ENCODE results near the gene APPBP2. TPM values are rescaled to one million over a fixed set of nuclear protein-coding genes. Genes with fewer than 3 reads are reported as not detected.

Gene APPBP2
- total RNA-seq, 3 donors from 2014 or later (not counting 1 experiment from before 2014, with no cell fraction given), result 18.2 to 23.2 (median 23.0) TPM

DNA sequence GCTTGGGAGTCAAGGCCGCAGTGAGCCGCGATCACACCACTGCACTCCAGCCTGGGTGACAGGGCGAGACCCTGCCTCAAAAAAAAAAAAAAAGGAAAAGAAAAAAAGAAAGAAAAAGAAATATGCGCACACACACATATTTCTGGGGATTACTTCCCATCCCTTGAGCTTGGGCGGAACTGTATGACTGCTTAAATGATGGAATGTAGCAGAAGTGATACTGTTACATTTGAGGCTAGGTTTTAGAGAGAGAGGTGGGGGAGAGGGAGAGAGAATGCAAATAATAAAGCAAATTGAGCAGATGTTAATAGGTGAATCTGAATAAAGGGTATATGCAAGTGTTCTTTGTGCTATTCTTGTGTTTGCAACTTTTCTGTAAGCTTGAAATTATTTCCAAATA, 122.1 kb downstream of the APPBP2 start:
- TF ChIP-seq, protein P1, sequence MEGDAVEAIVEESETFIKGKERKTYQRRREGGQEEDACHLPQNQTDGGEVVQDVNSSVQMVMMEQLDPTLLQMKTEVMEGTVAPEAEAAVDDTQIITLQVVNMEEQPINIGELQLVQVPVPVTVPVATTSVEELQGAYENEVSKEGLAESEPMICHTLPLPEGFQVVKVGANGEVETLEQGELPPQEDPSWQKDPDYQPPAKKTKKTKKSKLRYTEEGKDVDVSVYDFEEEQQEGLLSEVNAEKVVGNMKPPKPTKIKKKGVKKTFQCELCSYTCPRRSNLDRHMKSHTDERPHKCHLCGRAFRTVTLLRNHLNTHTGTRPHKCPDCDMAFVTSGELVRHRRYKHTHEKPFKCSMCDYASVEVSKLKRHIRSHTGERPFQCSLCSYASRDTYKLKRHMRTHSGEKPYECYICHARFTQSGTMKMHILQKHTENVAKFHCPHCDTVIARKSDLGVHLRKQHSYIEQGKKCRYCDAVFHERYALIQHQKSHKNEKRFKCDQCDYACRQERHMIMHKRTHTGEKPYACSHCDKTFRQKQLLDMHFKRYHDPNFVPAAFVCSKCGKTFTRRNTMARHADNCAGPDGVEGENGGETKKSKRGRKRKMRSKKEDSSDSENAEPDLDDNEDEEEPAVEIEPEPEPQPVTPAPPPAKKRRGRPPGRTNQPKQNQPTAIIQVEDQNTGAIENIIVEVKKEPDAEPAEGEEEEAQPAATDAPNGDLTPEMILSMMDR (IDR thresholded peaks at IDR 0.05), result no peak
- no peaks in the 10 kb centered on the region for H3K9me3 Mint-ChIP-seq
- Histone ChIP-seq H3K27me3 (ENCODE audit: control insufficient read depth, insufficient read depth, low read length) (no peaks in the 10 kb centered on the region), H3K36me3 (ENCODE audit: control insufficient read depth, insufficient read depth, low read length) (no peaks in the 10 kb centered on the region), H3K4me3 (ENCODE audit: low read length) (no peak overlapping the region), H3K27ac (ENCODE audit: low read length) (no peak overlapping the region), H3K4me1 (ENCODE audit: control insufficient read depth, insufficient read depth, low read length) (no peaks in the 10 kb centered on the region), H3K9me3 (ENCODE audit: control insufficient read depth, insufficient read depth, low read length) (no peaks in the 10 kb centered on the region)
- no peaks in the 10 kb centered on the region for H3K36me3 Mint-ChIP-seq
- H3K27me3 Mint-ChIP-seq (ENCODE audit: low read depth in 2 of 2), result peaks cover 0 to 6% of the 10 kb centered on the region in 2 donors
- H3K4me3 Mint-ChIP-seq, result no peak overlapping the region
- WGBS (ENCODE audit: insufficient coverage), result 94% methylated on average over 6 of the region's 6 CpGs
- DNase-seq (no peak), ATAC-seq (no peak)
- no peaks in the 10 kb centered on the region for H3K4me1 Mint-ChIP-seq
- intact Hi-C loops (cut with micrococcal nuclease), result no loop called here
- no peak overlapping the region for H3K27ac Mint-ChIP-seq

DNA sequence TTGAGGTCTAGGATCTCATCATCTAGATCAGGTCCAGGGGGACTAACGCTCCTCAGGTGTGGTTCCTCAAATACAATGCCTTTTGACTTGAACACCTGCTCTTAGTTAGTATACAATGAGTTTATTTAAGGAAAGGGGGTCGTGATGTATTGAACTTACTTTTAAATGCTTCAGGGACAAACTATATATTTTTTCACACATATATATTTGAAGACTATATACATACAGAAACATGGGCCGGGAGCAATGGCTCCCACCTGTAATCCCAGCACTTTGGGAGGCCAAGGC, 122.6 kb downstream of the APPBP2 start:
- TF ChIP-seq, protein P1 (IDR thresholded peaks at IDR 0.05), result no peak
- Histone ChIP-seq H3K4me3 (ENCODE audit: low read length) (no peak overlapping the region), H3K27ac (ENCODE audit: low read length) (no peak overlapping the region), H3K9me3 (ENCODE audit: control insufficient read depth, insufficient read depth, low read length) (no peaks in the 10 kb centered on the region), H3K27me3 (ENCODE audit: control insufficient read depth, insufficient read depth, low read length) (no peaks in the 10 kb centered on the region), H3K4me1 (ENCODE audit: control insufficient read depth, insufficient read depth, low read length) (peaks cover 3% of the 10 kb centered on the region), H3K36me3 (ENCODE audit: control insufficient read depth, insufficient read depth, low read length) (no peaks in the 10 kb centered on the region)
- Mint-ChIP-seq H3K9me3 (no peaks in the 10 kb centered on the region), H3K4me3 (no peak overlapping the region), H3K27me3 (ENCODE audit: low read depth in 2 of 2) (peaks cover 0 to 6% of the 10 kb centered on the region in 2 donors), H3K27ac (no peak overlapping the region), H3K36me3 (no peaks in the 10 kb centered on the region), H3K4me1 (peaks cover 2% of the 10 kb centered on the region in 2 donors)
- 88% methylated on average over 2 of the region's 3 CpGs for WGBS (ENCODE audit: insufficient coverage)
- DNase-seq (no peak), ATAC-seq (no peak)
- intact Hi-C loops (cut with micrococcal nuclease), result no loop called here

- Mint-ChIP-seq H3K9me3 (no peaks in the 10 kb centered on the region), H3K4me1 (peaks cover 6 to 7% of the 10 kb centered on the region in 2 donors), H3K36me3 (no peaks in the 10 kb centered on the region), H3K4me3 (no peak overlapping the region), H3K27me3 (ENCODE audit: low read depth in 2 of 2) (peaks cover 0 to 2% of the 10 kb centered on the region in 2 donors), H3K27ac (no peak overlapping the region)
- H3K4me3 ChIP-seq (ENCODE audit: low read length), result no peak overlapping the region
- DNase-seq (no peak), ATAC-seq (no peak)
- intact Hi-C loops (cut with micrococcal nuclease), result no loop called here
- H3K9me3 ChIP-seq (ENCODE audit: control insufficient read depth, insufficient read depth, low read length), result no peaks in the 10 kb centered on the region
- H3K4me1 ChIP-seq (ENCODE audit: control insufficient read depth, insufficient read depth, low read length), result peaks cover 12% of the 10 kb centered on the region
- no peak overlapping the region for H3K27ac ChIP-seq (ENCODE audit: low read length)
- no peaks in the 10 kb centered on the region for H3K27me3 ChIP-seq (ENCODE audit: control insufficient read depth, insufficient read depth, low read length)
- H3K36me3 ChIP-seq (ENCODE audit: control insufficient read depth, insufficient read depth, low read length), result no peaks in the 10 kb centered on the region
- TF ChIP-seq, protein P1 (IDR thresholded peaks at IDR 0.05), result no peak
These were observed 124.2 kb downstream of the APPBP2 start for GRCh38 chr17:60401819-60402218.

DNA sequence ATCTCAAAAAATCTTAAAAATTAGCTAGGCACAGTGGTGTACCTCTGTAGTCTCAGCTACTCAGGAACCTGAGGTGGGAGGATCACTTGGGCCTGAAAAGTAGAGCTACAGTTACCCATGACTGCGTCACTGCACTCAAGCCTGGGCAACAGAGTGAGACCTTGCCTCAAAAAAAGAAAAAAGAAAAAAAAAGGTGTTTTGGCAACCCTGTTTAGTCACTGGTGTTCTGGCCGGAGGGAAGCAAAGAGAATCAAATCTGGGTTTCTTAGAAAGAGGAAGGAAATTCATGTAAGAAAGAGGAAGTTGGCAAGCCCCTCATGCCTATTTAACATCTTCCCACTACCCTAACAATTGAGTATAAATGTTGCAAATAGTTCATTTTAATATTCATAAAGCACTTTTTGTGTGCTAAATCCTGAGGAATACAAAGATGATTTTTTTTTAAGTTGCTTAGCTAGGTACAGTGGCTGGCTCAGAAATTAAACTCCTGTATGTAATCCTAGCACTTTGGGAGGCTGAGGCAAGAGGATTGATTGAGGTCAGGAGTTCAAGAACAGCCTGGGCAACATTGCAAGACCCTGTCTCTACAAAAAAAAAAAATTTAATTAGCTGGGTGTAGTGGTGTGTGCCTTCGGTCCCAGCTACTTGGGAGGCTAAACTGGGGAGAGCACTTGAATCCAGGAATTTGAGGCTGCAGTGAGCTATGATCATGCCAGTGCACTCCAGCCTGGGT, 127.6 kb downstream of the APPBP2 start:
- Histone ChIP-seq H3K4me3 (ENCODE audit: low read length) (no peak overlapping the region), H3K4me1 (ENCODE audit: control insufficient read depth, insufficient read depth, low read length) (peaks cover 12% of the 10 kb centered on the region), H3K36me3 (ENCODE audit: control insufficient read depth, insufficient read depth, low read length) (no peaks in the 10 kb centered on the region), H3K27me3 (ENCODE audit: control insufficient read depth, insufficient read depth, low read length) (no peaks in the 10 kb centered on the region), H3K9me3 (ENCODE audit: control insufficient read depth, insufficient read depth, low read length) (no peaks in the 10 kb centered on the region), H3K27ac (ENCODE audit: low read length) (peak overlapping the region; percentile 74)
- Mint-ChIP-seq H3K4me3 (no peak overlapping the region), H3K36me3 (no peaks in the 10 kb centered on the region), H3K27ac (peak overlapping the region; percentile 76 to 84), H3K27me3 (ENCODE audit: low read depth in 2 of 2) (no peaks in the 10 kb centered on the region), H3K4me1 (peaks cover 6 to 7% of the 10 kb centered on the region in 2 donors), H3K9me3 (no peaks in the 10 kb centered on the region)
- TF ChIP-seq, protein P1 (IDR thresholded peaks at IDR 0.05), result no peak
- WGBS (ENCODE audit: insufficient coverage), result 32% methylated on average over 3 of the region's 3 CpGs
- intact Hi-C loops (cut with micrococcal nuclease), result loop anchor here (10.0 kb wide), 1 partner anchor 614 kb away; no protein-coding TSS in a partner anchor
- DNase-seq, result peak in 1 of 2 donors; percentile 24
- peak; percentile 68 to 81 (median 74) for ATAC-seq

Data from natural killer cell (primary cell).